Endothelial cell (in vitro differentiated cells): Measurements from ENCODE around the gene SLC12A8. TPM values are rescaled to one million over a fixed set of nuclear protein-coding genes. Genes with fewer than 3 reads are reported as not detected.

Experiments used
- DNase-seq: peaks from one replicate; pipeline ENCODE4 v3.0.0; 2021; ENCODE audit warnings: low spot score
- H3K27ac Mint-ChIP-seq: one replicate; pipeline ENCODE4 v1.8.0; 2021; ENCODE audit warnings: mixed read lengths, inconsistent platforms; ENCODE audit not compliant: unreplicated experiment
- H3K27me3 Mint-ChIP-seq: one replicate; pipeline ENCODE4 v1.8.0; 2021; ENCODE audit warnings: mild to moderate bottlenecking, moderate library complexity, mixed read lengths, inconsistent platforms; ENCODE audit not compliant: unreplicated experiment
- H3K36me3 Mint-ChIP-seq: one replicate; pipeline ENCODE4 v1.8.0; 2021; ENCODE audit warnings: mild to moderate bottlenecking, low read depth, mixed read lengths, inconsistent platforms; ENCODE audit not compliant: unreplicated experiment
- H3K4me1 Mint-ChIP-seq: one replicate; pipeline ENCODE4 v1.8.0; 2021; ENCODE audit warnings: mild to moderate bottlenecking, mixed read lengths, inconsistent platforms; ENCODE audit not compliant: unreplicated experiment
- H3K4me3 Mint-ChIP-seq: one replicate; pipeline ENCODE4 v1.8.0; 2021; ENCODE audit warnings: mild to moderate bottlenecking, mixed read lengths, inconsistent platforms; ENCODE audit not compliant: unreplicated experiment
- H3K9me3 Mint-ChIP-seq: one replicate; pipeline ENCODE4 v1.8.0; 2021; ENCODE audit warnings: mixed read lengths, inconsistent platforms; ENCODE audit not compliant: unreplicated experiment
- total RNA-seq: library from RNA; stranded (reverse); fragmentation: NEBNext Ultra II Directional; extraction: Animal tissue kit (Norgen Biotek cat#: 25700); gene quantifications from one replicate; pipeline ENCODE4 v1.2.1, GENCODE V29; 2021; ENCODE audit not compliant: unreplicated experiment
- TF ChIP-seq, protein P1 (sequence below): fragments of 200-600 bp; sonication (generic); IDR thresholded peaks from one replicate; pipeline ENCODE4 v1.5.0; 2021; ENCODE audit warnings: antibody characterized with exemption; ENCODE audit not compliant: unreplicated experiment

SLC12A8 gene
- total RNA-seq, 1 donor from 2014 or later, result 0.54 TPM

DNA sequence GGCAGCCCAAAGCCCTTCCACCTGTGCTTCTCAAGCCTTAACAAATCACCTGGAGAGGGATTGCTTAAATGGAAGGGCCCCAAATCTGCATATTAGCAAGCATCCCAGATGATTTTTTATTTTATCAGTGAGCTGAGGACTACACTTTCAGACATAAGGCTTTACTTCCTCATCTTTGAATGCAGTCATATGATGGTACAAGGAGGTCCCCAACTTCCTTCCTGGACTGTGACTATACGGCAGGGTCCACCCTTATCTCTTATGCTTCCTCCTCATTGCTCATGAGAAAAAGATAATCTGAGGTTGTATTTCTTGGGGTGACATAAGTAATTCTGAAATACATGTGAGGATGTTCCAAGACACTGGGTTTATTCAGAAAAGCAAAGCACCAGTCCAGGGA lies 143.1 kb downstream of the SLC12A8 start:
- H3K4me1 Mint-ChIP-seq, result no peaks in the 10 kb centered on the region
- no peaks in the 10 kb centered on the region for H3K9me3 Mint-ChIP-seq
- peaks cover 4% of the 10 kb centered on the region for H3K27me3 Mint-ChIP-seq
- H3K36me3 Mint-ChIP-seq, result no peaks in the 10 kb centered on the region
- no peak for DNase-seq
- TF ChIP-seq, protein P1, sequence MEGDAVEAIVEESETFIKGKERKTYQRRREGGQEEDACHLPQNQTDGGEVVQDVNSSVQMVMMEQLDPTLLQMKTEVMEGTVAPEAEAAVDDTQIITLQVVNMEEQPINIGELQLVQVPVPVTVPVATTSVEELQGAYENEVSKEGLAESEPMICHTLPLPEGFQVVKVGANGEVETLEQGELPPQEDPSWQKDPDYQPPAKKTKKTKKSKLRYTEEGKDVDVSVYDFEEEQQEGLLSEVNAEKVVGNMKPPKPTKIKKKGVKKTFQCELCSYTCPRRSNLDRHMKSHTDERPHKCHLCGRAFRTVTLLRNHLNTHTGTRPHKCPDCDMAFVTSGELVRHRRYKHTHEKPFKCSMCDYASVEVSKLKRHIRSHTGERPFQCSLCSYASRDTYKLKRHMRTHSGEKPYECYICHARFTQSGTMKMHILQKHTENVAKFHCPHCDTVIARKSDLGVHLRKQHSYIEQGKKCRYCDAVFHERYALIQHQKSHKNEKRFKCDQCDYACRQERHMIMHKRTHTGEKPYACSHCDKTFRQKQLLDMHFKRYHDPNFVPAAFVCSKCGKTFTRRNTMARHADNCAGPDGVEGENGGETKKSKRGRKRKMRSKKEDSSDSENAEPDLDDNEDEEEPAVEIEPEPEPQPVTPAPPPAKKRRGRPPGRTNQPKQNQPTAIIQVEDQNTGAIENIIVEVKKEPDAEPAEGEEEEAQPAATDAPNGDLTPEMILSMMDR, result no peak
- H3K4me3 Mint-ChIP-seq, result no peak overlapping the region
- no peak overlapping the region for H3K27ac Mint-ChIP-seq

DNA sequence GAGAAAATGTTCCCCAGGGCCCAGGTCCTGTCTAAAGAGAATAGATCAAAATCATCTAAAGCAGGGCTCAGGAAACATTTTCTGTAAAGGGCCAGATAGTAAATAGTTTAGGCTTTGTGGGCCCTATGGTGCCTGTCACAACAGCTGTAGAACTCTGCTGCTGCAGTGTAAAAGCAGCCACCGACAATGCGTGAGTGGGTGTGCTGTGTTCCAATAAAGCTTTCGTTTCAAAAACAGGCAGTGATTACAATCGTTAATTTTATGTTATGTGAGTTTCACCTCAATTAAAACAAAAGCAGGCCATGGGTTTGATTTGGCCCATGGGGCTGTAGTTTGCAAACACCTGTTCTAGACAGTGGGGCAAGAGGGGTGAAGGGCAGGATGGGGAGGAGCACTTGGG lies 144.3 kb downstream of the SLC12A8 start:
- TF ChIP-seq, protein P1, result no peak
- DNase-seq, result no peak
- Mint-ChIP-seq H3K27me3 (peaks cover 3% of the 10 kb centered on the region), H3K27ac (no peak overlapping the region), H3K36me3 (no peaks in the 10 kb centered on the region), H3K4me1 (peaks cover 5% of the 10 kb centered on the region), H3K4me3 (no peak overlapping the region), H3K9me3 (no peaks in the 10 kb centered on the region)

DNA sequence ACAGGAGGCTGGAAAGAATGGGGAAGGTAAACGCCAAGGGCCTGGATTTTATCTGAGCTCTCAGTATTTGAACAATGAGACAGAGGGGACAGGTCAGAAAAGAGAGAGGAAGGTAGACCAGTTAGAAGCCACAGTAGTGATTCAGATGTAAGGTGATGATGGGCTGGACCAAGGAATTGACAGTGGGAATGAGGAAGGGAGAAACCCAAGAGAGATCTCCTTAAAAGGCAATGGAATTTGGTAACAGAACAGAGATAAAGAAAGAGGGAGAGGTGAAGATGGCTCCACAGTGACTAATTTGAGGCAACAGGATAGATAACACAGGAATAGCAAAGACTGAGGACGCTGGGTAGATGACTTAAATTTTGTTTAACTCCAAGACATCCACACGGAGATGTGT lies 145.3 kb downstream of the SLC12A8 start:
- Mint-ChIP-seq H3K36me3 (no peaks in the 10 kb centered on the region), H3K27ac (no peak overlapping the region), H3K27me3 (peaks cover 3% of the 10 kb centered on the region), H3K9me3 (no peaks in the 10 kb centered on the region), H3K4me1 (peaks cover 8% of the 10 kb centered on the region), H3K4me3 (no peak overlapping the region)
- DNase-seq, result no peak
- TF ChIP-seq, protein P1, result no peak

DNA sequence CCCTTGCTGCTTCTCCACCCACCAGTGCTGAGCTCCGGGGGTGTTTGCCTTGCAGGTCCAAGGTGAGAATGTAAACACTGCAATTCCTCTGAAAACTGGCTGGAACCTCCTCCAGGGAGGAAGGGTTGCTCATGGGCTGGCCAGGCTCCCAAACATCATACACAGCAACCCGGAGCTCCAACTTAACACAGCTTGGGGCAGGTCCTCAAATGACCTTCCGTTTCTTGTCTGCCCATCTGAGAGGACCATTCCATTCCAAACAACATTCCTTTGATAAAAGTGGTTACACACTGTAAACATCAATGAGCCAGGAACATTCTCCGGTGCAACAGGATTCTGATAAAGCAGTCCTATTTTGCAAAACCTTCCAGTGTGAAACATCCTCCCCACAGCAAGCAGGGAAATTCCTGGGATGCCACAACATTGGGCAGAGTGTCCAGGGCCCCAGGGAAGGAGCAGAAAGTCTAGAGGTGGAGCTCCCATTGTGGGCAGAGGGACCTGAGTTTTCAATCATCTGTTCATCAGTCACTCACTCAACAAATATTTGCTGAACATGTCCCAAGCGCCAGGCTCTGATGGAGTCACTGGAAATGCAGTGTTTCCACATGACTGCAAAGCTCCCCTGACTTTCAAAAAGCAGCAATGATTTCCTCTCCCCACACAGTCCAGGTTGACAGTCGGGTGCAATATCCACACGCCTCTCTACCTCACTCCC lies 149.5 kb downstream of the SLC12A8 start:
- Mint-ChIP-seq H3K27ac (no peak overlapping the region), H3K9me3 (no peaks in the 10 kb centered on the region), H3K4me1 (peaks cover 8% of the 10 kb centered on the region), H3K36me3 (no peaks in the 10 kb centered on the region), H3K4me3 (no peak overlapping the region), H3K27me3 (peaks cover 5% of the 10 kb centered on the region)
- TF ChIP-seq, protein P1, result no peak
- no peak for DNase-seq

DNA sequence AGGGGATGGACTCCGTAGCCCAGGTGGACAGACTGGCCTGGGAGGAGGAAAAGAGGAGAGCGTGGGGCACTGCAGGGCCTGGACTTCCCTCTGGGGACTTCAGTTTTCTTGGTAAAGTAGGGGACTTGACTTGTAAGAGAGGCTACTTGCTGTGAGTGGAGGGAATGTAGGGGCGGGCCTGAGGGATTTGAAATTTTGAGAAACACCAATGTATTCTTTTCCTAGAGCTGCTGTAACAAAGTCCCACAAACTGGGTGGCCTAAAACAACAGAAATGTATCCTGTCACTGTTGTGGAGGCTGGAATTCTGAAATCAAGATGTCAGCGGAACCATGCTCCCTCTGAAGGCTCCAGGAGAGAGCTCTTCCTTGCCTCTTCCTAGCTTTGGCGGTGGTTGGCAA lies 150.9 kb downstream of the SLC12A8 start:
- Mint-ChIP-seq H3K9me3 (no peaks in the 10 kb centered on the region), H3K27me3 (peaks cover 2% of the 10 kb centered on the region), H3K4me1 (peaks cover 8% of the 10 kb centered on the region), H3K4me3 (no peak overlapping the region), H3K36me3 (no peaks in the 10 kb centered on the region), H3K27ac (no peak overlapping the region)
- no peak for DNase-seq
- TF ChIP-seq, protein P1, result no peak
